Activated CD8-positive, alpha-beta memory T cell treated with anti-CD3 and anti-CD28 coated beads, Interleukin-2, amount 50 U/mL, for 1 hour (primary cell): ENCODE results near the gene GBX1.

Source experiments
- DNase-seq: peaks from one replicate; pipeline ENCODE4 v3.0.0-alpha.2; 2020; ENCODE audit errors: extremely low read depth

GBX1 gene

DNA sequence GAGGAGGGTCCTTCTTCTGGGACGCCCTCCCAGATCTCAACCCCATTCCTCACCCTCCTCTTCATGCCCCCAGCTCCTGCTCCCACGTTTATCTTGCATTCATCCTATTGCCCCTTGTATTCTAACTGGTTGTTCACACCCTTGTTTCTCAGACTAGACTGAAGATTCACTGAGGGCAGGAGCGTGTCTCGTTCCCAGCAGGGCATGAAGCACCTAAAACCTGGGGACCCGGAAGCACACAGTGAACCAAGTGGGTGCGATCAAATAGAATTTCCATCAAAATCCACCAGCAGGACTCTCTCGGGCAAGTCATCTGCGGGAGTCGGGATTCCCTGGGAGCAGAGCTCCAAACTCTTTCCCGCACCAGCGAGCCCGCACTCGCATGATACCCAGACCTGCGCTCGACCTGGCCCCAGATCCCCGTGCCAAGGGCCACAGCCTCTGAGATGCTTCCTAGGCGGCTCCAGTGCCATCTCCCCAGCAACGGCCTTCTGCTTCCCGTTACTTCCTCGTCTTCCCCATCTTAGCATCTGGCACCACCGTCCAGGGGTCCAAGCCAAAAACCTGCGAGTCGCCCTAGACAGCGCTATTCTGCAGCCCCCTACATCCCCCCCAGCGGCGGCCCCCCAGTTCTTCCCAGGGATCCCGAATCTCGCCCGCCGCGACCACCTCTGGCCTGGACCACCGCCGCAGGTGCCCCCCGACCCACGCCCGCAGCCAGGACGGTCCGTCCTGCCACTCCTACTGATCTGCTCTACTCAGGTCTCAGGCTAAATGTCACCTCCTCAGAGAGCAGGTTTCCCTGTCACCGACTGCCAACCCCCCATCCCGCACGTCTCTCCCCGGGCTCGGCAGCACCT is 6.1 kb upstream of the GBX1 start:
- DNase-seq = no peak

DNA sequence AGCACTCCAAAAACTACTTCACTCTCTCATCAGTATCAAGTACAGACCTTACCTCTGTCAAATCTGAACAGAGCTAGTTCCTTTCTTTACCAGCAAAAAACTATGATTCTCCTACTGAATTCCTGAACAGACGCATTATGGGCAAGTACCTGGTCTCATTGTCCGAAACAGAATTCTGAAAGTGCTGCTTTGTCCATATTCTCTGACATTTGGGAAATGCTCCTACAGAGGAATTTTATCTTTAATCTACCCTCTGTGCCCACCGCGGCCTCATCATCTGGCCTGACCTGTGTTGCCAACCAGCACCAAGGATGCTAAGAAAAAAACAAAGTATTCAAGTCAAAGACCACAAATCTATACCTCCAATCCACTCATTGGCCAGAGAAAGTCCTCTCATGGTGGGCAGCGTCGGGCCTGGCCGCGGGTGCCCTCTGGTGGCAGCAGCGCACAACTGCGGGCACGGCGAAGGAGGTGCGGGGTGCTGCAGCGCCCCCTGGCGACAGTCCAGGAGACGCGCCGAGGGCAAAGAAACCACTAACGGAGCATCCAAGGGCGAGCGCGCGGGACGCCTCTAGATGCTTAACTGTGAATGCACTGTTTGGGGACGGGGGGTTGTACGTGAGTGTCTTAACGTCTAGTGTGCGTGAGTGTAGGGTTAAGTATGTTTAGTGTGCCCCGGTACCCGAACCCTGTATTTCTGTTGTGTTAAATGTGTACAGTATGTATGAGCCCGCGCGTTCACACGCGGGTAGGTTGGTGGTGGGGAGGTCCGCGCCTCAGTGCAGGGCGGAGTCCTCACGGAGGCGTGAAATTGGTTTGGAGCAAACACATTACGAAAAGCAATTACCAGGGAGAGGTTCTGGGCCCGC is 5.0 kb upstream of the GBX1 start:
- DNase-seq = peak; percentile 35

DNA sequence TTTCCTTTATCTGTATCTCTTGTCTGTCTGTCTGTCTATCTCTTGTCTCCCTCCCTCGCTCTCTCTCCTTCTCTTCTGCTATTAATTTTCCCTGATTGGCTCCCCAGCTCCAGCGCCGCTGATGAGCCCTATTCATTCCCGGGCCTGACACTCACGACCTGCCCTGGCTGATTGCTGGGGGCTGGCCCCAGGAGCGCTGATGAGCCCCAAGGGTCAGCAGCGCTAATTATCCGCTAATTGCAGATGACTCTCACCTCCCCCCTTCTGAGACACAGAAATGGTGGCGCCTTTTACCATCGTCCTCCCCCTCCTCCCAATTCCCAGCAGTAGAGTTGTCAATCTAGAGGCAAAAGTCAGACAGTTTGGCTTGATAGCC is 1.3 kb upstream of the GBX1 start:
- DNase-seq = no peak

DNA sequence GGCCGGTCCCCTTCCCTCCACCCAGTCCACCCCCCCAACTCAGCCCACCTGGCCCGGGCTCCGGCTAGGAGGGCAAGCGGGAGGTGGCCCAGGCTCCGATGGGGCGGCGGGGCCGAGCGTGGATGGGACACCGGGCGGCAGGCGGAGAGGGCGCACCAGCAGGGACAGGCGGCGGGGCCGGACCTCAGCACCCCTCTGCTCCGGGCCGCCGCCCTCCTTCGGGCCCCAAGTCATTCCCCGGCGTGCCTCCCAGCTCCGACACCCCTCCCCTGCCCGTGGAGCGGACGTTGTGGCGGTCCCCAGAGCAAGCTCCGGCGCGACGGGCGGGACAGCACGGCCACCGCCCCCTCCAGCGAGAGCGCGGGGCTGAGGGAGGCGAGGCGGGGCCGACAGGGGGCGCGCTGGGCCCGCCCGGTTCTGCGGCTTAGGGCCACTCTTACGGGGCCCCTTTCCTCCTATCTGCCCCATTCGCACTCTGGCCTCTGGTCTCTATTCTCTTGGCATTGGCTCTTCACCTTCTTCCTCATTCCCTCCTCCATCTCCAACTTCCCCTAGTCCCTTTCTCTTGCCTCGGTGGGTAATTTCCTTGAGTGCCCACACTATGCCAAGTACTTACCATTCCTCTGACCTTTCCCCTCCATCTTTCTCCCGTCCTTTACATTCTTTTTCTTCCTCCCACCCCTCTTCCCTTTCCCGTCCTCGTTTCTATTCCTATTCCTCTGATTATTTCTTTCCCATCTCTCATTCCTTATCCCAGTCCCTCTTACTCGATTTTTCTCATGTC is 701 bp upstream of the GBX1 start:
- no peak for DNase-seq

DNA sequence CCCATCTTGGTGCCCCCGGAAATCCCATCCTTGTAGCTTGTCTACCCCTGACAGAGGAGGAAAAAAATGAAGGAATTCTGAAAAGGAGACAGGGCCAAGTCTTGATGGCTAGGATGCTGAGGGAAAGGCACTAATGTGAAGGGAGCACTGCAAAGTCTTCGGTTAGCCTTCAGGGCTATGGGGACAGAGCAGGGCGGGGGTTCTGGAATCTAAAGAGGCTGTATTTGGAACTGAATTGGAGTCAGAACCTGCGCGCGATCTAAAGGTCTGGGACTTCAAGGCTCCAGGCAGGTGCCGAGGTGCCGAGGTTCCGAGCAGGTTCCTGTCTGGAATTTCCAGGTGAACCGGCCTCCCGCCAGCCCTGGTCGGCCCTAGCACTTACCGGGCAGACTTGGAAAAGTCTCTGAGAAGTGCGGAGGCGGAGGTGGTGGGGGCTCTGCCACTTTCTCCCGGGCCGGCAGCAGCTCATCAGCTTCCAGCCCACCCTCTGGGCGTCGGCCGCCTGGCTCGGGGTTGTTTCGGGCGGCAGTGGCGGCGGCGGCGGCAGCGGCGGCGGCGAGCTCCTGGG is 781 bp downstream of the GBX1 start:
- DNase-seq = no peak

DNA sequence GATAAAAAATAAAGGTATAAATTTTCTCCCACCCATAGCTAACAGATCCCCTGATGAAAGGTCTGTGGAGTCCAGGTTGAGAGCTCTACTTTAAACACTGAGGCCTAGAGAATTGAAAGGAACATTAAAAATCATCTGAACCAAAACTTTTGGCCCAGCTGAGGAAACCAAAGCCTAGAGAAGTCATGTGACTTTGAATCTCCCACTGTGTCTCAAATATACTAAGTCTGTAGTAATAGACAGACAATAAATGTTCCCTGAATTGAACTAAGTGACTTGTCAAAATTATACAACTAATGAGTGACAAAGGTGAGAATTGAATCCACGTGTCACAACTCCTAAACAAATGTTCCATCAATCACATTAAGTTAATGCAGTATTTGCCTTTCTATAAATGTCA is 5.7 kb downstream of the GBX1 start:
- DNase-seq = no peak

DNA sequence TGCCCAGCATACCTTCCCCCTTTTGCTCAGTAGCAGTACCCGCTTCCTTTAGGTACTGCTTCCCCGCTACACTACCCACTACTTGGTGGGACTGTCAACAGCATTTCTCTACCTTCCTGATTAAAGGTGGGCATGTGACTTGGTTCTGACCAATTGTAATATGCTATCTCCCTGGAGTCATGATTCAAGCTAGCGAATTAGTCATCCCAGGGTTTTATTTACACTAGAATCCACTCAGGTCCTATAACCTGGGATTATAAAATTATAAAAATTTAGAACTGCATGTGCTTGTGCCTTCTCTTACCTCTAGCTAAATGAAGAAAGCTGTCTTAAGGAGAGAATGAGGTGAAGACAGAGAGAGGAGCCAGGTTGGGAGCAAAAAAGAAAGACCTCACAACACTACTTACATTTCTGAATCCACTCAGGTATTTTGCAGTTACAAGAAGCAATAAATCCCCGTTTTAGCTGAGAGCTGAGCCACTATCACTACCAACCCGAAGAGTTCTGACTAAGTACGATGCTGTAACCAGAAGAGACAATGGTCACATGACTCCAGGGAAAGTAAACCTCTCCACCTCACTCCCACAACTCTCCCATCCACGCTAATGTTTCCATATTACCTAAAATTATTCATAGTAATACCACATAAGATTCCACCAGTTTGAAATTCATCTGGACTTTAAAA is 9.7 kb downstream of the GBX1 start:
- DNase-seq = no peak

DNA sequence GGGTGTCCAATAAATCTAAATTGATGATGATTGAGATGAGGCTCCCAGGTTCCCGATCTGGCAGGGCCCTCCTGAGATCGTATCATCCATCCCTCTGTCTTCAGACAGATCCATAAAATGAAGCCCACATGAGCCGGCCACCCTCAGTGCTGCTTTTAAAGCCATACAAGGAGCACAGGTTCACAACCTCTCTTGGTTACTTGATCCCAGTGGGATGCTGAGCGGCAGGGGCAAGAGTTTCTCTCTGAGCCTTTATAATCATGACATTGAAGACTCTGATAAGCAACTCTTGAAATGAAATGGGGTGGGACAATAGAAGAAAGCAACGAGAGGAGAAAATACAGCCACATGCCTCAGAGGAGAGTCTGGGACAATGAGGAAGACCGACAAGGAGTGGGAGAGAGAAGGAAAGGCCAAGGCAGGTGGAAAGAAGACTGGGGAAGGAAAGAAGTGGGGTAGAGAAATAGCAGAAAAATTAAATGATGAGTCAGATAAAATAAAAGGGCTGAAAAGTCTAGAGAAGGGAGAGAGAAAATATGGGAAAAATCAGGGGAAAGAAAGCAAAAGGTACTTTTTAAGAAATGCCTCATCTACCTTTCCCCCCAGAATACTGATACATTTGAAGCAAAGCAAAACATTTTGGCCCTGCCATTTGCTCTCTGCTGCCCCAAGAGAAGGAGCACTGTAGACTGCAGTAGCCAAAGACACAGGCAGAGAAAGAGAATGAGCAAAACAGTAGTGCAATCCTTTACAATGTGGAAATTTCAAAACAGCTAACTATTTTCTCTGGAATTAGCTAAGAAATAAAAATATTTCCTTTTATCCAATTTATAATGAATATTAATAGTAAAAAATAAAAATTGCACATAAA is 14.6 kb downstream of the GBX1 start:
- DNase-seq = no peak

DNA sequence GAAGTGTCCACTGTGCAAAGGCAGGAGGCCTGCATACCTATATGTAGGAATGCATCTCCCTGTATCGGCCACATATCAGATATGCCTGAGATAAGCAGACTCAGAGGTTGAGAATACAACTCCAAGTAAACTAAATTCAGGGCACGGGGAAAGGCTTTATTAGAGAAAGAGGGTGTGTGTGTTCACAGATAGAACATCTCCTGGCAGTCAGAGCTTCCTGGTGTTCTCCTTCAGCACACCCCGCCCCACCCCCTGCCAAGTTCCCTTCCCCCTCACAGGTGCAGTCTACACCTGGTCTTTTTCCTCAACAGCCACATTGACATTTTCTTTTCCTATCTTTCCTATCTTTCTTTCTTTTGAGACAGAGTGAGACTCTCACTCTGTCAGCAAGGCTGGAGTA is 17.1 kb downstream of the GBX1 start:
- DNase-seq = no peak

DNA sequence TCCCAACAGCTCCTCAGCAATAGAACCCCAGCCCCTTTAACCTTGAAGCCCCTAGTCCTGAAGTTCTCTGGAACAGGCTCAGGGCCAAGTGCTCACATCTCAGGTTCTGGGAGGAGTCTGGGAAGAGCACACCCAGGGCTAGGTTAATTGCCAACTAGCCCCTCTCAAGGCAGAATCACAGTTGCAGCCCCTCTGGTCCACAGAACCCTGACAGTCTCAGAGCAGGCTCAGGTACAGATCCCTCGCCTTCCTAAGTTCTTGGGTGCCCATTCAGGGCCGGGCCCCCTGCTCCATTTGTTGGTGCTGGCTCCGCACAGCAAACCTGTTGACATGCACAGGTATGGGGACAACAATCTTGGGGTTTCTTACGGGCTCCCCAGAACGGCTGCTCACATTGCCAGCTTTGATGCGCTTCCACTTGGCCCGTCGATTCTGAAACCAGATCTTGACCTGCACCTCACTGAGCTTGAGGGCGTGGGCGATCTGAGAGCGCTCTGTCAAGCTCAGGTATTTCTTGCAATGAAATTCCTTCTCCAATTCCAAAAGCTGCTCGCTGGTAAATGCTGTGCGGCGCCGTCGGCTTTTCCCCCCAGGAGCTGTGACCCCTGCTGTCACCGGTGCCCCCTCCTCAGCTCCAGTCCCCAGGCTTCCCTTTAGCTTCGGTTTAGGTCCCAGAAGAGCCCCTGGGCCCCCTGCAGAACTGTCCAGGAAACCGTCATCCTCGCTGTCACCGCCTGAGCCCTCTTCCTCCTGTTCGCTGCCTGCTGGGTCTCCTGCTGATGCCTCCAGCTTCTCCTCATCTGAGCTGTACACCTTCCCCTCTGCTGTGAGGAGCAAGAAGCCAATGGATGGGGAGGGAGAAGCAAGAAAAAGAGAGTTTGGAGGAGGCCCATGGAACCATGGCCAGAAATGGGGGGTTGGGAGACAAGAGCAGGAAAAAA is 18.9 kb downstream of the GBX1 start:
- no peak for DNase-seq

DNA sequence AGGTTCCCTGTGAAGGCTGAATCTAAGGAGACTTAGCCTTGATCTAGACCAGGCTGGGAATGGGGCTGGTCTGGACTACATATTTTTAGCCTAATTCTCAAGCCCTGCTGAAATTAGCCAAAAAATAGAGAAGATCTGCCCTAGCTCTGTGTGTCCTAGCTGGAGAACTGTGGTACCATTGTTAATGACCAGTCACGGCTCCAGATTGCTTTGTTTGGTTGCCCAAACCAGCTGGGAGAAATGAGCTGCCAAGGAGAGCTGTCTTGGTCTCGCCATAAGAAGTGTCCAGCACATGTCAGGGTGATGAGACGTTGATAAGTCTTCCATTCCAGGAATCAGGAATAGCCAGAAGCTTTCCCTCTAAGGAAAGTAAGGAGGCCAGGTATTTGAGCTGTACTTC is 20.7 kb downstream of the GBX1 start:
- no peak for DNase-seq

DNA sequence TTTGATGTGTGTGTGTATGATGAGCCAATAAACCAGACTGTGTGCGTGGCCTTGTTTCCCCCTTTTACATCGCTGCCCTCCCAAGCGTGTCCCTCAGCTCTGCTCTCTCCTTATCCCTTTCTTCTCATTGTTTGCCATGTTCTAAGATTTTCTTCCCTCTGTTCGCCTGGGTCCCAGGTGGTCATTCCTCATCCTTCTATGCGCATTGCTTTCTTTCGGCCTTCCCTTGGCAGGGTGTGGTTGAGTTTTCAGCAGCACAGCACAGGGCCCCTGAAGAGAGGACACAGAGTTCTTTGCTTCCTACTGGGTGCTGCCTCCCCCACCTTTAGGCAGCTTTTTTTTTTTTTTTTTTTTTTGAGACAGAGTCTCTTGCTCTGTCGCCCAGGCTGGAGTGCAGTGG is 23.1 kb downstream of the GBX1 start:
- DNase-seq = no peak

DNA sequence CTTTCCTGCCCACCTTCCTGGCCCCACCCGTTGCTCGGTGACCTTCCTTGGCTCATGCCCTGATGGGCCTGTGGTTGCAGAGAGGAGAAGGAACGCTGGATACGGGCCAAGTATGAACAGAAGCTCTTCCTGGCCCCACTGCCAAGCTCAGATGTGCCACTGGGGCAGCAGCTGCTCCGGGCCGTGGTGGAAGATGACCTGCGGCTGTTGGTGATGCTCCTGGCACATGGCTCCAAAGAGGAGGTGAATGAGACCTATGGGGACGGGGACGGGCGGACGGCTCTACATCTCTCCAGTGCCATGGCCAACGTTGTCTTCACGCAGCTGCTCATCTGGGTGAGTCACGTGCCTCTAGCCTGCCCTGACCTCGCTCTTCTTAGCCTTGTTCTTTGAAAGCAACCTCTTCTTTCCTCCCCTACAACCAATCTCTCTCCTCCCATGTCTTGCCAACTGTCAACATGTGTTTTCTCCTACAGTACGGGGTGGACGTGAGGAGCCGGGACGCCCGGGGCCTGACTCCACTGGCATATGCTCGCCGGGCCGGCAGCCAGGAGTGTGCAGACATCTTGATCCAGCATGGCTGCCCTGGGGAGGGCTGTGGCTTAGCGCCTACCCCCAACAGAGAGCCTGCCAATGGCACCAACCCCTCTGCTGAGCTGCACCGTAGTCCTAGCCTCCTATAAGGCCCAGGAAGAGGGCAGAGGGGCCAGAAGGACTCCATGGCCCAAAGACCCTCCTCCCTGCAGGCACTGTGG is 24.1 kb downstream of the GBX1 start:
- DNase-seq = no peak

DNA sequence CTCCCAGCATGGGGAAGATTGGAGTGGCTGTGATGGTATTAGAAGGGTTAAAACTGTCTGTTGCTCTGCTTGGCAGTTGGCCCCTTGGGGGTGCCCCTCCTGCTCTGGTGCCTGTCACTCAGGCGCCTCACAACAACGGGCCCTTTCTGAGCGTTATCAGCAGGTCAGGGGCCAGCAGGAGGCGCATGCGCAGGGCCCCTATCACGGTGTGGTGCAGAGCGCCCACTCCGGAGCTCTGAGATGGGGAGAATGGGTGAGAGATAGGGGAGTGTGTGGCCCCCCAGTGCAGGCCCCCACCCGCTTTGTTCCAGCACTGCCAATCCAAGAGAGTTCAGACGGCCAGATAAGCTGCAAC is 24.8 kb downstream of the GBX1 start:
- no peak for DNase-seq

DNA sequence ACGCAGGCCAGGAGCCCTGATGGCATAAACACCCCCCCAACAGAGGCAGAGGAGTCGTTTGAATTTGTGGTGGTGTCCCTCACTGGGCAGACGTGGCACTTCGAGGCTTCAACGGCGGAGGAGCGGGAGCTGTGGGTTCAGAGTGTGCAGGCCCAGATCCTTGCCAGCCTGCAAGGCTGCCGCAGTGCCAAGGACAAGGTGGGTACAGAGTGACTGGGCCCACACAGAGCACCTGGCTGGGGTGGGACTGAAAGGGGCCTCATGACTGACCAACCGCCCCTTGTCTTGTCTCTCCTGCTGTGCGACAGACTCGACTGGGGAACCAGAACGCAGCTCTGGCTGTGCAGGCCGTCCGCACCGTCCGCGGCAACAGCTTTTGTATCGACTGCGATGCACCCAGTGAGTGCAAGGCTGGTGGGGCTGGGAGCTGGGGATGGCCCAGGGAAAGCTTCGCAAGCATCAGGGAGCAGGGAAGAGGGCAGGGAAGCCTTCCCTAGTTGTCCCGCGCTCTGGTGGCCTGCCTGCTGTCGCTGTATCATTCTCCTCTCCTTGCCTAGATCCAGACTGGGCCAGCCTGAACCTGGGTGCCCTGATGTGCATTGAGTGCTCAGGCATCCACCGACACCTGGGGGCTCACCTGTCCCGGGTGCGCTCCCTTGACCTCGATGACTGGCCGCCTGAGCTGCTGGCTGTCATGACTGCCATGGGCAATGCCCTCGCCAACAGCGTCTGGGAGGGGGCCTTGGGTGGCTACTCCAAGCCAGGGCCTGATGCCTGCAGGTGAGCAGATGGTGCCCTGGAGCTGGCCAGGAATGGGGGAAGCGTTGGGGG is 25.4 kb downstream of the GBX1 start:
- DNase-seq = no peak

DNA sequence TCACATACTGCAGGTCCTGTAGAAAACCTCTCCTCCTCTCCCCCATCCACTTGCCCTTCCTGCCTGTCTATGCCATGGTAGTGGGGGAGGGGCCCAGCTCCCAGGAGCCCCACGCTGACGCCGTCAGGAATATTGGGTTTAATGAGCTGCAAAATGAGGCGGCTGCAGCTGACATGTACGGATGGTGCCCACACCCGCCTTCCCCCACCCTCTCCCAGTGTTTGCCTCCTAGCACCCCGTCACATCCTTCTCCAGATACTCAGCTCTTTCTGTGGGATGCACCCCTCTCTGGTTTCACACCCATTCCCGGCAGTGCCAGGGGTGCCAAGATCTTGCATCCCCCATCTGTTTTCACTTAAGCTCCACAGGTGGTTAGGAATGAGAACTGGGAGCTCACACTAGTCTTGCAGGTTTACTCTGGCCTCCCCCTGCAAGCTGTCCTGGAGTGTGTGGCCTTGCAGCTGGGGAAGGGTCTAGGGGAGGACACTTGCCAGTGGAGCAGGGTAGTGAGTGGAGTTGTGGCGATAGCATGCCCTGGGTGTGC is 26.1 kb downstream of the GBX1 start:
- no peak for DNase-seq

DNA sequence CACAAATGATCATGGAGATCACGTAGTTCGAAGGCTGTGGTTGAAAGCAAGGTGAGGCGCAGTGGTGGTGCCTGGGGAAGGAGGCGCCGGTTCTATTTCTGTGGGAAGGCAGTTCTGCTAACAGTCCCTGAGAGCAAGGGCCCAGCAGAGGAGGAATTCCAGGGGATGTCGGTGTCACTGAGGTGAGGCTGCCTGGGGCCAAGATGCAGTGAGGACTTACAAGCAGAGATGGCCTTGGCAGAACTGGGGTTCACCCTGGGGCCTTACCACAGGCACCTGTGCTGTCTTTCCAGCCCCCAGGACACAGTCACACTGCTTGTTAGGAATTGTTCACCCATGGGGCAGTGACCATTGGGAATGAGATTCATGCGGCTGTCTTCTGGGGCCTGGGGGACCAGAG is 26.7 kb downstream of the GBX1 start:
- no peak for DNase-seq
